HepG2 (cell line): ENCODE measurements around the gene ZGRF1.

Experiments
- ESRRA ChIP-seq: sonication (generic); formaldehyde crosslinking; IDR thresholded peaks from 2 replicates; pipeline ENCODE4 v1.5.1; 2020; ENCODE audit warnings: mild to moderate bottlenecking, low read depth, missing genetic modification reagents
- POLR2AphosphoS5 ChIP-seq: IDR thresholded peaks from 2 replicates; pipeline ENCODE4 v1.6.1; 2012; ENCODE audit warnings: low read depth, low read length
- RXRA ChIP-seq: sonication (generic); formaldehyde crosslinking; IDR thresholded peaks from 2 replicates; pipeline ENCODE4 v1.5.1; 2020; ENCODE audit warnings: missing genetic modification reagents
- ZNF746 ChIP-seq: sonication (generic); formaldehyde crosslinking; IDR thresholded peaks from 2 replicates; pipeline ENCODE4 v1.8.0; 2022; ENCODE audit warnings: mild to moderate bottlenecking, missing genetic modification reagents
- TF ChIP-seq, protein P1 (sequence below), 2 experiments: IDR thresholded peaks; 2 replicates each; pipeline ENCODE4 v1.6.1; 2011 to 2012; ENCODE audit warnings: low read length in 2 of 2, borderline replicate concordance in 1 of 2, low read depth in 1 of 2, mild to moderate bottlenecking in 1 of 2, moderate library complexity in 1 of 2

DNA sequence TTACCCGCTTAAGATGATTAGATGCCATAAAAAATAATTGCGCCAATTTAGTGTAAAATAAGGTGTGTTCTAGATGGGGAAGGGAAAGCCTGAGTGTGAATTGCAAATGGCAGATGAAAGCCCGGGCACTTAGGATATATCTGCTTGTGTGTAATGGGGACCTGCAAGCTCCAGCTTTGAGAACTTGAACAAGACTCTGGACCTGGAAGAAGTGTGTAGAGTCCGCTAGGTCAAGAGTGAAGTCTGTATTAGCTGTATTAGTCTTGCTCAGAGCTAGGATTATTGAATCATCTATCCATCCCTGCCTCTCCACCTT, 124.9 kb downstream of the ZGRF1 start:
- TF ChIP-seq, protein P1, sequence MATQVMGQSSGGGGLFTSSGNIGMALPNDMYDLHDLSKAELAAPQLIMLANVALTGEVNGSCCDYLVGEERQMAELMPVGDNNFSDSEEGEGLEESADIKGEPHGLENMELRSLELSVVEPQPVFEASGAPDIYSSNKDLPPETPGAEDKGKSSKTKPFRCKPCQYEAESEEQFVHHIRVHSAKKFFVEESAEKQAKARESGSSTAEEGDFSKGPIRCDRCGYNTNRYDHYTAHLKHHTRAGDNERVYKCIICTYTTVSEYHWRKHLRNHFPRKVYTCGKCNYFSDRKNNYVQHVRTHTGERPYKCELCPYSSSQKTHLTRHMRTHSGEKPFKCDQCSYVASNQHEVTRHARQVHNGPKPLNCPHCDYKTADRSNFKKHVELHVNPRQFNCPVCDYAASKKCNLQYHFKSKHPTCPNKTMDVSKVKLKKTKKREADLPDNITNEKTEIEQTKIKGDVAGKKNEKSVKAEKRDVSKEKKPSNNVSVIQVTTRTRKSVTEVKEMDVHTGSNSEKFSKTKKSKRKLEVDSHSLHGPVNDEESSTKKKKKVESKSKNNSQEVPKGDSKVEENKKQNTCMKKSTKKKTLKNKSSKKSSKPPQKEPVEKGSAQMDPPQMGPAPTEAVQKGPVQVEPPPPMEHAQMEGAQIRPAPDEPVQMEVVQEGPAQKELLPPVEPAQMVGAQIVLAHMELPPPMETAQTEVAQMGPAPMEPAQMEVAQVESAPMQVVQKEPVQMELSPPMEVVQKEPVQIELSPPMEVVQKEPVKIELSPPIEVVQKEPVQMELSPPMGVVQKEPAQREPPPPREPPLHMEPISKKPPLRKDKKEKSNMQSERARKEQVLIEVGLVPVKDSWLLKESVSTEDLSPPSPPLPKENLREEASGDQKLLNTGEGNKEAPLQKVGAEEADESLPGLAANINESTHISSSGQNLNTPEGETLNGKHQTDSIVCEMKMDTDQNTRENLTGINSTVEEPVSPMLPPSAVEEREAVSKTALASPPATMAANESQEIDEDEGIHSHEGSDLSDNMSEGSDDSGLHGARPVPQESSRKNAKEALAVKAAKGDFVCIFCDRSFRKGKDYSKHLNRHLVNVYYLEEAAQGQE (IDR thresholded peaks at IDR 0.05; ENCODE audit: borderline replicate concordance in 1 of 2, low read depth in 1 of 2, low read length in 2 of 2), result no peak
- TF ChIP-seq RXRA (no peak), POLR2AphosphoS5 (no peak), ZNF746 (CRISPR knock-in tag) (no peak), ESRRA (no peak)
